OCI-LY3 (cell line): ENCODE measurements around the gene REXO4.

Experiments used
- EZH2phosphoT487 ChIP-seq: fragments of 200-600 bp; shearing (Covaris generic); IDR thresholded peaks from 2 replicates; pipeline ENCODE4 v1.6.1; 2018; ENCODE audit warnings: antibody characterized with exemption, mixed run types, low read depth
- TF ChIP-seq, protein P1 (sequence below): fragments of 200-600, 300-600 bp; sonication (generic); IDR thresholded peaks from 2 replicates; pipeline ENCODE4 v1.5.1; 2014; ENCODE audit warnings: antibody characterized with exemption, low read length, low read depth

DNA sequence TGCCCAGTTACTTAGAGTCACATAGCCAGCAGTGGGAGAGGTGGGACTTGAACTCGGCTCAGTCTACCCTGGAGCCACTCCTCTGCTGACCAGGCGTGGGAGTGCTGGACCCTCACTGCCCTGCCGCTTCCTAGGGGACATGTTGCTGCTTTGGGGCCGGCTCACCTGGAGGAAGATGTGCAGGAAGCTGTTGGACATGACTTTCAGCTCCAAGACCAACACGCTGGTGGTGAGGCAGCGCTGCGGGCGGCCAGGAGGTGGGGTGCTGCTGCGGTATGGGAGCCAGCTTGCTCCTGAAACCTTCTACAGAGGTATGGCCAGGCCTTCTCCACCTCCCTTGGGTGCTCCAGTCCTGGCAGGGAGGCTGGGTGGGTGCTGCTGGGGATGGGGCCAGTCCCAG is 38.6 kb upstream of the REXO4 start:
- TF ChIP-seq, protein P1, sequence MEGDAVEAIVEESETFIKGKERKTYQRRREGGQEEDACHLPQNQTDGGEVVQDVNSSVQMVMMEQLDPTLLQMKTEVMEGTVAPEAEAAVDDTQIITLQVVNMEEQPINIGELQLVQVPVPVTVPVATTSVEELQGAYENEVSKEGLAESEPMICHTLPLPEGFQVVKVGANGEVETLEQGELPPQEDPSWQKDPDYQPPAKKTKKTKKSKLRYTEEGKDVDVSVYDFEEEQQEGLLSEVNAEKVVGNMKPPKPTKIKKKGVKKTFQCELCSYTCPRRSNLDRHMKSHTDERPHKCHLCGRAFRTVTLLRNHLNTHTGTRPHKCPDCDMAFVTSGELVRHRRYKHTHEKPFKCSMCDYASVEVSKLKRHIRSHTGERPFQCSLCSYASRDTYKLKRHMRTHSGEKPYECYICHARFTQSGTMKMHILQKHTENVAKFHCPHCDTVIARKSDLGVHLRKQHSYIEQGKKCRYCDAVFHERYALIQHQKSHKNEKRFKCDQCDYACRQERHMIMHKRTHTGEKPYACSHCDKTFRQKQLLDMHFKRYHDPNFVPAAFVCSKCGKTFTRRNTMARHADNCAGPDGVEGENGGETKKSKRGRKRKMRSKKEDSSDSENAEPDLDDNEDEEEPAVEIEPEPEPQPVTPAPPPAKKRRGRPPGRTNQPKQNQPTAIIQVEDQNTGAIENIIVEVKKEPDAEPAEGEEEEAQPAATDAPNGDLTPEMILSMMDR = peak; percentile 32
- TF ChIP-seq EZH2phosphoT487 = no peak
